Lung (tissue), 12 donors: ENCODE results near the gene TEP1. TPM values are rescaled to one million over a fixed set of nuclear protein-coding genes. Genes with fewer than 3 reads are reported as not detected.
"Not testable (repeated sequence)": the region's sequence is repeated elsewhere in the genome, so short reads cannot be mapped to it uniquely, and the experiment has no call there.

Source experiments
- ATAC-seq: fragments of 200-7000 bp; cut with Tn5 transposase; one replicate; pipeline ENCODE4 v1.9.1; 2020; ENCODE audit warnings: moderate number of reproducible peaks; ENCODE audit not compliant: insufficient read depth, low FRiP score
- DNase-seq, 3 donors: peaks; one replicate each; pipeline ENCODE4 v3.0.0-alpha.2; 2013 to 2017
- H3K27ac ChIP-seq, 2 donors: one replicate each; pipeline ENCODE4 v1.5.1; 2013; ENCODE audit warnings: mild to moderate bottlenecking in 2 of 2, moderate library complexity in 2 of 2, control low read depth in 1 of 2, inconsistent platforms in 1 of 2, low read depth in 1 of 2, low read length in 1 of 2
- H3K27me3 ChIP-seq, 3 donors: one replicate each; pipeline ENCODE4 v1.5.1; 2013; ENCODE audit warnings: low read length in 2 of 3; ENCODE audit not compliant: control insufficient read depth in 3 of 3, insufficient read depth in 3 of 3
- H3K36me3 ChIP-seq, 4 donors: one replicate each; pipeline ENCODE4 v1.5.1; 2013; ENCODE audit warnings: low read length in 4 of 4, mild to moderate bottlenecking in 1 of 4, moderate library complexity in 1 of 4; ENCODE audit not compliant: control insufficient read depth in 4 of 4, insufficient read depth in 4 of 4
- H3K4me1 ChIP-seq, 5 donors: one replicate each; pipeline ENCODE4 v1.5.1; 2013; ENCODE audit warnings: low read length in 5 of 5, mild to moderate bottlenecking in 2 of 5, moderate library complexity in 1 of 5; ENCODE audit not compliant: control insufficient read depth in 5 of 5, insufficient read depth in 5 of 5
- H3K4me3 ChIP-seq: one replicate; pipeline ENCODE4 v1.5.1; 2013; ENCODE audit warnings: mild to moderate bottlenecking, control low read depth, moderate library complexity
- H3K9ac ChIP-seq, 2 donors: one replicate each; pipeline ENCODE4 v1.5.1; 2013; ENCODE audit warnings: low read length in 2 of 2, control low read depth in 1 of 2; ENCODE audit not compliant: insufficient read depth in 1 of 2
- H3K9me3 ChIP-seq, 4 donors: one replicate each; pipeline ENCODE4 v1.5.1; 2013; ENCODE audit warnings: low read length in 3 of 4, mild to moderate bottlenecking in 1 of 4, moderate library complexity in 1 of 4; ENCODE audit not compliant: control insufficient read depth in 4 of 4, insufficient read depth in 3 of 4
- WGBS, 2 donors: extraction: QIAGEN DNeasy Blood & Tissue Kit; methylation state at CpG; one replicate each; pipeline ENCODE4 v1.1.7; 2013; 5-methylcytosine and 5-hydroxymethylcytosine counted together
- polyA plus RNA-seq, 2 donors: library from polyadenylated mRNA; stranded (reverse); fragments of 200-250 nt; gene quantifications; one replicate each; pipeline ENCODE4 v1.2.1, GENCODE V29; 2013
- total RNA-seq, 2 donors: library from RNA; depleted of rRNA in 1 of 2; stranded (reverse); fragments of >200 nt in 1 of 2; gene quantifications; one replicate each; pipeline ENCODE4 v1.2.1, GENCODE V29; 2014 to 2021
- TF ChIP-seq, protein P1 (sequence below): IDR thresholded peaks from 2 replicates; pipeline ENCODE4 v1.5.1; 2012; ENCODE audit warnings: mild to moderate bottlenecking; ENCODE audit errors: control extremely low read depth, extremely low read depth
- donor health status: control.
- donor health status: control.
- donor health status: Bipolar disorder and iron deficiency.
- donor health status: healthy.
- donor health status: DM: yes; HTN: yes; CAD: no.

Gene TEP1
- total and polyA plus RNA-seq, 4 donors: 15.7 to 44.7 (median 22.5) TPM

DNA sequence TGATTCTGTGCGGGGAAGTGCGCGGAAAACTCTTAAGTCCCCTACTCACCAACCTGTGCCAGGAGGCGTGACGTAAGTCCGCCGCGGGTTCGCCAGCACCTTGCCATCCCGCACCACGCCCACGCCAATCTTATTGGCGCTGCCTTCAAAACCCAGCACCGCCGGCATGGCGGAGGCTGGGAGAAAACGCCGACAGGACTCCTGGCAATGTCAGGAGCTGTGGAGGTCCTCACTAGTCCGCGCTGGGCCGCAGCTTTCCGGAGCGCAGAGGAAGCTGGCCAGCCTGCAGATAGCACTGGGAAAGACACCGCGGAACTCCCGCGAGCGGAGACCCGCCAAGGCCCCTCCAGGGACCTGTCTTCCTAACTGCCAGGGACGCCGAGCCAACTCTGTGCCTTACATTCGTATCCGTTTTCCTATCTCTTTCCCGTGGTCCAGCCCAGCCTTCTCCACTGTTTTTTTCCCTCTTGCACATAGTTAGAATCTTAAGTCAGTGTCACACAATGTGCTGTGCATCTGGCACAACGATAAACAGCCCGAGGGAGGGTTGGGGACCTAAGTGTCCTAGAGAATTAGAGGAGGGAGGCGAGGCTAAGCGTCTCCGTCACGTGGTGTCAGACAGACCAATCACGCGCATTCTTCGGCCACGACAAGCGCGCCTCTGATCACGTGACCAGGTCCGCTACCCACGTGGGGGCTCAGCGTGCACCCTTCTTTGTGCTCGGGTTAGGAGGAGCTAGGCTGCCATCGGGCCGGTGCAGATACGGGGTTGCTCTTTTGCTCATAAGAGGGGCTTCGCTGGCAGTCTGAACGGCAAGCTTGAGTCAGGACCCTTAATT lies 41.4 kb upstream of the TEP1 start, which contains the start of the genes APEX1 and OSGEP:
TSS of gene APEX1 (plus strand) at position 711 of the 839 bp plus-strand sequence. CDS start 420 bp downstream, outside the sequence.
TSS of gene OSGEP (minus strand) at position 297 of the 839 bp plus-strand sequence. CDS start at position 168, 129 bp downstream.
- peak; percentile 99 to 100 (median 99) for DNase-seq
- ATAC-seq: peak; percentile 88
- Histone ChIP-seq H3K27ac (peak within 1 kb of the TSS; percentile 96), H3K4me3 (peak within 1 kb of the TSS; percentile 74), H3K36me3 (peaks cover 25 to 45% (median 36%) of the 10 kb centered on the region in 4 donors), H3K9me3 (no peaks in the 10 kb centered on the region), H3K9ac (peak within 1 kb of the TSS; percentile 87 to 93), H3K4me1 (peaks cover 0 to 11% (median 5%) of the 10 kb centered on the region in 5 donors), H3K27me3 (no peaks in the 10 kb centered on the region)
- 0% methylated on average over 56 of the region's 56 CpGs for WGBS, 2 donors
- TF ChIP-seq, protein P1, sequence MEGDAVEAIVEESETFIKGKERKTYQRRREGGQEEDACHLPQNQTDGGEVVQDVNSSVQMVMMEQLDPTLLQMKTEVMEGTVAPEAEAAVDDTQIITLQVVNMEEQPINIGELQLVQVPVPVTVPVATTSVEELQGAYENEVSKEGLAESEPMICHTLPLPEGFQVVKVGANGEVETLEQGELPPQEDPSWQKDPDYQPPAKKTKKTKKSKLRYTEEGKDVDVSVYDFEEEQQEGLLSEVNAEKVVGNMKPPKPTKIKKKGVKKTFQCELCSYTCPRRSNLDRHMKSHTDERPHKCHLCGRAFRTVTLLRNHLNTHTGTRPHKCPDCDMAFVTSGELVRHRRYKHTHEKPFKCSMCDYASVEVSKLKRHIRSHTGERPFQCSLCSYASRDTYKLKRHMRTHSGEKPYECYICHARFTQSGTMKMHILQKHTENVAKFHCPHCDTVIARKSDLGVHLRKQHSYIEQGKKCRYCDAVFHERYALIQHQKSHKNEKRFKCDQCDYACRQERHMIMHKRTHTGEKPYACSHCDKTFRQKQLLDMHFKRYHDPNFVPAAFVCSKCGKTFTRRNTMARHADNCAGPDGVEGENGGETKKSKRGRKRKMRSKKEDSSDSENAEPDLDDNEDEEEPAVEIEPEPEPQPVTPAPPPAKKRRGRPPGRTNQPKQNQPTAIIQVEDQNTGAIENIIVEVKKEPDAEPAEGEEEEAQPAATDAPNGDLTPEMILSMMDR: no peak

DNA sequence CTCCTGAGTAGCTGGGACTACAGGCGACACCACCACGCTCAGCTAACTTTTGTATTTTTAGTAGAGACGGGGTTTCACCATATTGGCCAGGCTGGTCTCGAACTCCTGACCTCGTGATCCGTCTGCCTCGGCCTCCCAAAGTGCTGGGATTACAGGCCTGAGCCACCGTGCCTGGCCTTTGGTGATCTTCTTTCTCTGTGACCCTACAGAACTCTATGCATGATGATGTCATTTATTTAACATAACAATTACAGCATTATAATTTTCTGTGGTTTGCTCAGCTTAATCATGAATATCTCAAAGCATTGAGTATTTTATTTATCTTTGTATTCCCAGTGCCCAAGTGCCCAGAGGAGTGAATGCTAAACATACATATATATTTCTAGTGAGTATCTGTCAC lies 39.5 kb upstream of the TEP1 start:
- H3K4me3 ChIP-seq, ATAC-seq, H3K27me3 ChIP-seq, H3K9me3 ChIP-seq, H3K27ac ChIP-seq, H3K9ac ChIP-seq, DNase-seq: not testable (repeated sequence)
- H3K4me1 ChIP-seq: peaks cover 0 to 11% (median 5%) of the 10 kb centered on the region in 5 donors
- 94% methylated on average over 8 of the region's 8 CpGs for WGBS, 2 donors
- peaks cover 34 to 49% (median 39%) of the 10 kb centered on the region in 4 donors for H3K36me3 ChIP-seq

GRCh38 chr14:20446889-20447288 lies 33.6 kb upstream of the TEP1 start:
- TF ChIP-seq, protein P1: no peak
- Histone ChIP-seq H3K9ac (no peak overlapping the region), H3K4me3 (no peak overlapping the region), H3K27ac (no peak overlapping the region), H3K36me3 (peaks cover 40 to 45% (median 43%) of the 10 kb centered on the region in 4 donors), H3K4me1 (no peaks in the 10 kb centered on the region), H3K9me3 (no peaks in the 10 kb centered on the region), H3K27me3 (no peaks in the 10 kb centered on the region)
- 95% methylated on average over 5 of the region's 5 CpGs for WGBS, 2 donors
- ATAC-seq (no peak), DNase-seq (no peak)

DNA sequence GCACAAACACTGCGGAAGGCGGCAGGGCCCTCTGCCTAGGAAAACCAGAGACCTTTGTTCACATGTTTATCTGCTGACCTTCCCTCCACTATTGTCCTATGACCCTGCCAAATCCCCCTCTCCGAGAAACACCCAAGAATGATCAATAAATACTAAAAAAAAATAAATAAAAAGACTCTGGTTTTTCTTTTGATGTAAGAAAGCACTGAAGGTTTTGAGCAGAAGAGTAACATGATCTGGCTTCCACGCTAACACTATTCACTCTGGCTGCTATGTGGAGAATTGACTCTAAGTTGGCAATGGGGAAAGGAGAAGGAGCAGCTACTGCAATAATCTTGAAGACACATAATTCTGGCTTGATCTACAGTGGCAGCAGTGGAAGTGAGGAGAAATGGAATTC lies 30.3 kb upstream of the TEP1 start:
- not testable (repeated sequence) for H3K4me3 ChIP-seq, H3K9me3 ChIP-seq, H3K9ac ChIP-seq, ATAC-seq, DNase-seq, H3K27me3 ChIP-seq, H3K27ac ChIP-seq, H3K4me1 ChIP-seq
- H3K36me3 ChIP-seq: peaks cover 22 to 26% (median 25%) of the 10 kb centered on the region in 4 donors
- 79 to 83% methylated on average over 2 of the region's 4 CpGs for WGBS, 2 donors
